RWPE1 (cell line): ENCODE results near the gene ASRGL1.

Experiments
- CTCF ChIA-PET: fragments of 350-600 bp; sonication (Branson Sonifier 250); formaldehyde crosslinking; extraction: SDS; loops from one replicate; lab custom pipeline; 2021; lab: Yijun Ruan, JAX
- POLR2A ChIA-PET: fragments of 400-600 bp; formaldehyde crosslinking; extraction: SDS; loops from one replicate; lab custom pipeline; 2020; ENCODE audit warnings: antibody characterized with exemption; ENCODE audit not compliant: low non-redundant PET; lab: Yijun Ruan, JAX
- DNase-seq: peaks from one replicate; pipeline ENCODE4 v3.0.0; 2012; ENCODE audit warnings: low spot score
- H3K27ac ChIP-seq: fragments of 450-650 bp; 2 replicates; pipeline ENCODE4 v1.5.1; 2017
- CTCF ChIP-seq: fragments of 450-650 bp; conservative IDR thresholded peaks from 2 replicates; pipeline ENCODE4 v1.5.1; 2017; ENCODE audit warnings: low read depth, mild to moderate bottlenecking

The ASRGL1 gene

GRCh38 chr11:62337303-62338181 is at the start of gene ASRGL1:
ASRGL1 (plus strand) TSS chr11:62337448; CDS start chr11:62337978, 530 bp downstream.
- ChIA-PET CTCF (interaction anchor here (0.6 to 1.0 kb wide), 6 partner anchors 27 to 362 kb away, joined by 3 to 4 read pairs (median 3); no protein-coding TSS in a partner anchor), POLR2A (no interaction called here)
- H3K27ac ChIP-seq, result no peak within 1 kb of the TSS
- no peak for TF ChIP-seq CTCF
- DNase-seq, result peak; percentile 67

DNA sequence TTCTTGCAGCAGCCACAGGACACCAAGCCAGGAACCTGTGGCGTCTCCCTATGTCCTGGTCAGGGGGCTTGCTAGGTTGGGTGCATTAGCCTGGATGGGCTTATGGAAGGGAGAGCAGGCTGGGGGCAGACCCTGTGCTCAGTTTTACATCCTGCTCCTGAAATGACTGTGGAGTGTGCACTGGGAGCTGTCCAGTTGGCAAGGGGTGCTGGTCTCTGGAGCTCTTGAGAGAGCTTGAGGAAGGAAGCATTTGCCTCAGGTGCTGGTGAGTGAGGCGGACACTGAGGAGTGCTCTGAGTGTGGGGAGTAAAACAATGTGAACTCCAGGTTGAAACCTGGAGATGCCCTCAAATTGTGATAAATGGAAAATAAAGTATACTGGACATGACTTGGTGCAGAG is 41.7 kb upstream of the ASRGL1 start:
- no peak for TF ChIP-seq CTCF
- DNase-seq, result peak; percentile 8
- POLR2A ChIA-PET, result no interaction called here
- H3K27ac ChIP-seq, result no peak overlapping the region
- CTCF ChIA-PET, result interaction anchor here (0.6 kb wide), 1 partner anchor 16 kb away, joined by 3 read pairs; no protein-coding TSS in a partner anchor

DNA sequence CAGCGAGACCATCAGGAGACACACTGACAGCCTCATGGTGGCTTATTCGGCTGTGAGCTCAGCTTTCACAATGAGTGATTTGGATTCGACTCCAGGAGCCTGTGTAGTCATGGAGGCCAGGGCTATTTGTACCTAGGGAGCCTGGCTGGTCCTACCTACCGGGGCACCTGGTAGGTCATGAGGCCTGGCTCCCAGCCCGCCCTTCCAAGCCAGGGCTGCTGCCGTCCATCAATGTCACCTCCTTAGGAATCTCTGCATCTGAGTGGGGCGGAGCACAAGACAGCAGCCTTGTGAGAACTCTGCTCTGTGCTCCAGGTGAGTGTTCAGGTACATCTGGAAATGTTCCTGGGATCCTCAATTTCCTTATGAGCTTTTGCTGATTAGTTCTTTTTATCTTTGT is 38.3 kb upstream of the ASRGL1 start, which contains the start of gene SCGB1D4:
SCGB1D4 (minus strand) TSS at position 101 of the 400 bp plus-strand sequence; CDS start at position 36, 65 bp downstream.
- TF ChIP-seq CTCF, result no peak
- CTCF ChIA-PET, result interaction anchor here (0.6 to 1.2 kb wide), 2 partner anchors 12 to 1100 kb away, joined by 3 to 4 read pairs; no protein-coding TSS in a partner anchor

DNA sequence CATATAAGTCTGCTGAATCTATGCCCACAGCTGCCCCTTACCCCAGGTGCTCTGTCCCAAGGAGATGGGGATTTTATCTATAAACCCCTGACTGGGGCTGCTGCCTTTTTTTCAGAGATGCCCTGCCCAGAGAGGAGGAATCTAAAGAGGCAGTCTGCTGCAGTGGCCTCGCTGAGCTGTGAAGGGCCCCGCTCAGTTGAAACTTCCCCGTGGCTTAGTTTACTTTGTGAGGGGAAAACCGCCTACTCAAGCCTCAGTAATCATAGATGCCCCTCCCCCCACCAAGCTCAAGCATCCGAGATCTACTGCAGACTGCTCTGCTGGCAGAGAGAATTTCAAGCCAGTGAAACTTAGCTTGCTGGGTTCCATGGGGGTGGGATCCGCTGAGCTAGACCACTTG is 31.0 kb upstream of the ASRGL1 start:
- ChIA-PET POLR2A (no interaction called here), CTCF (interaction anchor here (0.6 kb wide), 1 partner anchor 65 kb away, joined by 3 read pairs; no protein-coding TSS in a partner anchor)
- TF ChIP-seq CTCF, result no peak
- no peak for DNase-seq
- H3K27ac ChIP-seq, result no peak overlapping the region

More for the DNA sequence above, 38.3 kb upstream of the ASRGL1 start, which contains the start of gene SCGB1D4:
- DNase-seq, result no peak
- no peak within 1 kb of the TSS for H3K27ac ChIP-seq
- POLR2A ChIA-PET, result no interaction called here

DNA sequence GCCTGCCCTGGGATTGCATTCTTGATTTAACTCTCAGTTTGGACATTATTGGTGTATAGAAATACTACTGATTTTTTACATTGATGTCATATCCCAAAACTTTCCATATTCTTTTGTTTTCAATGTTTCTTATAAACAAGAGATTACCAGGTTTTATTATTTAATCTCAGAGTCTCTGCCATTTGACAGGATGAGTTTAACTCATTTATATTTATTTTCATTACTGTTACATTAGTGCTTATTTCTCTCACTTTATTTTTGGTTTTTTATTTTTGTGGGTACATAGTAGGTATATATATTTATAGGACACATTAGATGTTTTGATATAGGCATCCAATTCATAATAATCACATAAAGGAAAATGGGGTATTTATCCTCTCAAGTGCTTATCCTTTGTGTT is 29.3 kb upstream of the ASRGL1 start:
- ChIA-PET POLR2A (no interaction called here), CTCF (no interaction called here)
- no peak overlapping the region for H3K27ac ChIP-seq
- no peak for TF ChIP-seq CTCF
- no peak for DNase-seq

DNA sequence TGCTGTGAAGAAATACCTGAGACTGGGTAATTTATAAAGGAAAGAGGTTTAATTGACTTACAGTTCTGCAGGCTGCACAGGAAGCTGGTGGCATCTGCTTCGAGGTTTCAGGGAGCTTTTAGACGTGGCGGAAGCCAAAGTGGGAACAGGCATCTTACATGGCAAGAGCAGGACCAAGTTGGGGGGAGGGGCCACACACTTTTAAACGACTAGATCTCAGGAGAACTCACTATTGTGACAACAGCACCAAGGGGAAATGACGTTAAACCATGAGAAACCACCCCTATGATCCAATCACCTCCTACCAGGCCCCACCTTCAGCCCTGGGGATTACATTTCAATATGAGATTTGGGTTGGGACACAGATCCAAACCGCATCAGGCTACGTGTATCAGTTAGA is 27.3 kb upstream of the ASRGL1 start:
- no peak overlapping the region for H3K27ac ChIP-seq
- no peak for TF ChIP-seq CTCF
- POLR2A ChIA-PET, result no interaction called here
- no peak for DNase-seq
- CTCF ChIA-PET, result interaction anchor here (0.6 kb wide), 1 partner anchor 537 kb away, joined by 5 read pairs; no protein-coding TSS in a partner anchor
